ENCODE results near the gene MIEN1.

The MIEN1 gene

GRCh38 chr17:39742856-39743436, 12.6 kb upstream of the MIEN1 start:
- Histone ChIP-seq H3K36me3 (replicated peaks) (no peaks in the 10 kb centered on the region), H3K4me3 (ENCODE audit: low read depth, low read length) (no peak overlapping the region), H3K27ac (no peak overlapping the region), H3K27me3 (replicated peaks) (no peaks in the 10 kb centered on the region)
- in situ Hi-C loops (cut with HindIII; ENCODE audit: low pct_ligation_motif_present, low sequenced_read_pairs), result no loop called here
- no peak for DNase-seq
- no peak for TF ChIP-seq CTCF (IDR thresholded peaks at IDR 0.05; ENCODE audit: low read depth, low read length, missing control alignments)

DNA sequence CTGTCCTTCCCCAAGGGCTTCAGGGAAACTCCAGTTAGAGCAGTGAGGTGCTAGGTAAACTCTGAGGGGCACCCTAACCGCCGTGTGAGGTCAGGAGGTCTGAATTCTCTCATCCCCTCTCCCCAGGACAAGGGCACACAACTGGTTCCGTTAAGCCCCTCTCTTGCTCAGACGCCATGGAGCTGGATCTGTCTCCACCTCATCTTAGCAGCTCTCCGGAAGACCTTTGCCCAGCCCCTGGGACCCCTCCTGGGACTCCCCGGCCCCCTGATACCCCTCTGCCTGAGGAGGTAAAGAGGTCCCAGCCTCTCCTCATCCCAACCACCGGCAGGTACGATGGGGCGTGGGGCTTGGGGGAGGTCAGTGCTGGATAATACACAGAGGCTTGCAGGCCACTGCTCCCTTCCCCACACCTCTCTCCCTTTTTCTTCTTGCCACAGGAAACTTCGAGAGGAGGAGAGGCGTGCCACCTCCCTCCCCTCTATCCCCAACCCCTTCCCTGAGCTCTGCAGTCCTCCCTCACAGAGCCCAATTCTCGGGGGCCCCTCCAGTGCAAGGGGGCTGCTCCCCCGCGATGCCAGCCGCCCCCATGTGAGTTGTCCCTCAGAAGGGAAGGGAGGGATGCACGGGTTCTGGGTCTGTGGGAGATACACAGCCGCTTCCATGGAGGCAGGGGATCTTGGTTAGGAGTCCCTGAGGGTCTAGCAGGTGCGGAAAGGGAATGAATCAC, 12.0 kb upstream of the MIEN1 start:
- in situ Hi-C loops (cut with HindIII; ENCODE audit: low pct_ligation_motif_present, low sequenced_read_pairs), result no loop called here
- no peaks in the 10 kb centered on the region for H3K27me3 ChIP-seq (replicated peaks)
- no peak overlapping the region for H3K4me3 ChIP-seq (ENCODE audit: low read depth, low read length)
- H3K27ac ChIP-seq, result no peak overlapping the region
- no peak for DNase-seq
- no peak for TF ChIP-seq CTCF (IDR thresholded peaks at IDR 0.05; ENCODE audit: low read depth, low read length, missing control alignments)
- no peaks in the 10 kb centered on the region for H3K36me3 ChIP-seq (replicated peaks)

DNA sequence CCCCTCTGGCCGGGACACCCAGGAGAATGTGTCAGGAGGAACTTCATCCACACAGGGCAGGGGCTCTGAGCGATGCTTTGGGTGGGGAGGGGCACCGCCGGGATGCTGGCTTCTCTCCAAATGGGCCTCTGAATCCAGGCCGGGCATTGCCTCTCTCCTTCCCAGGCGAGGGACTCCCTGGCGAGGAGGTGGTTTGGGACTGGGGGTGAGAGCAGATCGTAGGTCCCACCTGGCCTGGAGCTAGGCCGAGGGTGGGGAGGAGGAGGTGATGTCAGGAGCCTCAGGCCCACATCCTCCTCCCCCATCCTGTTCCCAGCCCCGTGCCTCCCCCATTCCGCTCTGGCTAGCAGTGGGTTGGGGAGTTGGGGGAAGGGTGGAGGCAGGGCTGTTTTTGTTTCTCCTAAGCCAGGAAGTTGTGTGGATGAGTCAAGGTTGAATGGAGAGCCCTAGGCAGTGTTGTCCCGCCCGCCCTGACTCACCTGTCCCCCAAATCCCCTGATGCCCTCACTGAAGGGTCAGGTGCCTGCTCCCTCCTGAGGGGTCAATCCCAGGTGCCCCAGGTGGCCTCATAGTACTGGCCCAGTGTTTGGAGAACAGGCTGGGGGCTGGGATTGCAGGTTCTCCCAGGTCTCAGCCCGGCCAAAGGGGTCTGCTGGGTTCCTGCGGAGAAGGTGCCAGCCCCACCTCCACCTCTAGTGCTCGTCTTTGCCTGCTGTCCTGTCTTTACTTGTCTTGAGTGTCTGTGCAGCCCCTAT, 10.2 kb upstream of the MIEN1 start:
- TF ChIP-seq CTCF (IDR thresholded peaks at IDR 0.05; ENCODE audit: low read depth, low read length, missing control alignments), result no peak
- Histone ChIP-seq H3K36me3 (replicated peaks) (no peaks in the 10 kb centered on the region), H3K4me3 (ENCODE audit: low read depth, low read length) (peak overlapping the region; percentile 20), H3K27me3 (replicated peaks) (no peaks in the 10 kb centered on the region), H3K27ac (no peak overlapping the region)
- peak; percentile 41 for DNase-seq
- in situ Hi-C loops (cut with HindIII; ENCODE audit: low pct_ligation_motif_present, low sequenced_read_pairs), result no loop called here

DNA sequence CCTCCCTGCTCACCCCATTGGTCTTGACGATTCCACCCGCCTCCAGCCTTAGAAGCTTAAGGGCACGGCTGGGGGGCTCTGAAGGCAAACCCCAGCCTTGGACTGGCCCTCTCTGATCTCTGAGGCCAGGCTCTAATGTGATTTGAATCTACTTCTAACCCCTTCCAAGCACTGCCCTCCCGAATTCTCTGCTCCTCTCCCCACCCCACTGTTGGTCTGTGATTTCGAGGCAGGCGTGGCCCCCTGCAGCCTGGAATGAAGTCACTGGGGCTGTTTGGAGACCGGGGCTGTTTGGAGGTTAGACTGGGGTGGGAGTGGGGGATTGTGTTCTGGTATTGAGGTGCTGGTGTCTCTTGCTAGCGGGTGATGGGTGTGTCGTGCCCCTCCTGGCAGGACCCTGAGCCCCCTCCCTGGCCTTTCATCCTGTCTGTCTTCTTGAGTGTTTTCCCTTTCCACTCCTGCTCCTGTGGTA, 9.6 kb upstream of the MIEN1 start:
- Histone ChIP-seq H3K27ac (no peak overlapping the region), H3K27me3 (replicated peaks) (no peaks in the 10 kb centered on the region), H3K4me3 (ENCODE audit: low read depth, low read length) (peak overlapping the region; percentile 3), H3K36me3 (replicated peaks) (no peaks in the 10 kb centered on the region)
- DNase-seq, result no peak
- peak; percentile 14 for TF ChIP-seq CTCF (IDR thresholded peaks at IDR 0.05; ENCODE audit: low read depth, low read length, missing control alignments)
- in situ Hi-C loops (cut with HindIII; ENCODE audit: low pct_ligation_motif_present, low sequenced_read_pairs), result no loop called here

DNA sequence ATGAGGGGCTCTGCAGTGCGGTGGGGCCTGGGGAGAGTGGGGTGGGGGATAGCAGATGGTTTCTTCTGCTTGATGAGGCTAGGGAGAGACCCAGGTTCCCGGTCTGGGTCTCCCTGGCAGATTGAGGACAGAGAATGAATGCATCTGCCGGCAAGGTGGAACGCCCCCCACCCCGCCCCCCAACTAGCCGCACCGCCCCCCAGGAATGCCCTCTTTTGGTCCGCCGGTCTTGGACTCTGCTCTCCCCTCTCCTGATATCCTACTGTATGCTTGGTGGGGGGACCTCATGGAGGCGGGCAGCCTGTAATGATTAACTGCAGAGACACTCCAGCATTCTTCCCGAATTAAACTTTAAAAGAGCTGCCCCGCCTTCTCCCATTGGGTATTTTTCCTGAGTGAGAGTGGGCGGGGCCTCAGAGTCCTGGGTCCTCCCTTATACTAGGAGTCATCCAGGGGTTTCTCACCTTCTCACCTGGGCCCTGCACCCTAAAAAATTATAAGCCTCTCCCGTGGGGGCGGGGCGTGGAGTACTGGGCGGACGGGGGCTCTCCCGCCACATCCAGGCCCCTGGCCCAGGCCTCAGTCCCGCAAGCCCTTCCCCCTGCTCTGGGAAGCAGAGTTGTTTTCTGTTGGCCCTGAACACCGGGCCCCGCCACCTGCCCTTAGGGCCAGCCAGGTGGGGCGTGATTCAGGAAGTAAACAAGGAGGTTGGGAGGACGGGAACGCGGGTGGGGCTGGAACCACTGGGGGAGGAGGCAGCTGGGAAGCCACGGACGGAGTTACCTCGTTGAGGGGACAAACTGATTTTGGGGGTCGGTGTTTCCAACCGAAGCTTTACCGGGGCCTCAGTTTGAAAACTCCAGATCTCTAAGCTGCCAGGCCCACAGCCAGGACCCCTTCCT, 8.9 kb upstream of the MIEN1 start:
- H3K27ac ChIP-seq, result no peak overlapping the region
- no peak for DNase-seq
- H3K4me3 ChIP-seq (ENCODE audit: low read depth, low read length), result peak overlapping the region; percentile 1
- in situ Hi-C loops (cut with HindIII; ENCODE audit: low pct_ligation_motif_present, low sequenced_read_pairs), result no loop called here
- H3K27me3 ChIP-seq (replicated peaks), result no peaks in the 10 kb centered on the region
- no peak for TF ChIP-seq CTCF (IDR thresholded peaks at IDR 0.05; ENCODE audit: low read depth, low read length, missing control alignments)
- H3K36me3 ChIP-seq (replicated peaks), result no peaks in the 10 kb centered on the region
